ENCODE data around the gene MOV10.
"Not testable (repeated sequence)": the region's sequence is repeated elsewhere in the genome, so short reads cannot be mapped to it uniquely, and the experiment has no call there.

MOV10 gene, protein sequence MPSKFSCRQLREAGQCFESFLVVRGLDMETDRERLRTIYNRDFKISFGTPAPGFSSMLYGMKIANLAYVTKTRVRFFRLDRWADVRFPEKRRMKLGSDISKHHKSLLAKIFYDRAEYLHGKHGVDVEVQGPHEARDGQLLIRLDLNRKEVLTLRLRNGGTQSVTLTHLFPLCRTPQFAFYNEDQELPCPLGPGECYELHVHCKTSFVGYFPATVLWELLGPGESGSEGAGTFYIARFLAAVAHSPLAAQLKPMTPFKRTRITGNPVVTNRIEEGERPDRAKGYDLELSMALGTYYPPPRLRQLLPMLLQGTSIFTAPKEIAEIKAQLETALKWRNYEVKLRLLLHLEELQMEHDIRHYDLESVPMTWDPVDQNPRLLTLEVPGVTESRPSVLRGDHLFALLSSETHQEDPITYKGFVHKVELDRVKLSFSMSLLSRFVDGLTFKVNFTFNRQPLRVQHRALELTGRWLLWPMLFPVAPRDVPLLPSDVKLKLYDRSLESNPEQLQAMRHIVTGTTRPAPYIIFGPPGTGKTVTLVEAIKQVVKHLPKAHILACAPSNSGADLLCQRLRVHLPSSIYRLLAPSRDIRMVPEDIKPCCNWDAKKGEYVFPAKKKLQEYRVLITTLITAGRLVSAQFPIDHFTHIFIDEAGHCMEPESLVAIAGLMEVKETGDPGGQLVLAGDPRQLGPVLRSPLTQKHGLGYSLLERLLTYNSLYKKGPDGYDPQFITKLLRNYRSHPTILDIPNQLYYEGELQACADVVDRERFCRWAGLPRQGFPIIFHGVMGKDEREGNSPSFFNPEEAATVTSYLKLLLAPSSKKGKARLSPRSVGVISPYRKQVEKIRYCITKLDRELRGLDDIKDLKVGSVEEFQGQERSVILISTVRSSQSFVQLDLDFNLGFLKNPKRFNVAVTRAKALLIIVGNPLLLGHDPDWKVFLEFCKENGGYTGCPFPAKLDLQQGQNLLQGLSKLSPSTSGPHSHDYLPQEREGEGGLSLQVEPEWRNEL

DNA sequence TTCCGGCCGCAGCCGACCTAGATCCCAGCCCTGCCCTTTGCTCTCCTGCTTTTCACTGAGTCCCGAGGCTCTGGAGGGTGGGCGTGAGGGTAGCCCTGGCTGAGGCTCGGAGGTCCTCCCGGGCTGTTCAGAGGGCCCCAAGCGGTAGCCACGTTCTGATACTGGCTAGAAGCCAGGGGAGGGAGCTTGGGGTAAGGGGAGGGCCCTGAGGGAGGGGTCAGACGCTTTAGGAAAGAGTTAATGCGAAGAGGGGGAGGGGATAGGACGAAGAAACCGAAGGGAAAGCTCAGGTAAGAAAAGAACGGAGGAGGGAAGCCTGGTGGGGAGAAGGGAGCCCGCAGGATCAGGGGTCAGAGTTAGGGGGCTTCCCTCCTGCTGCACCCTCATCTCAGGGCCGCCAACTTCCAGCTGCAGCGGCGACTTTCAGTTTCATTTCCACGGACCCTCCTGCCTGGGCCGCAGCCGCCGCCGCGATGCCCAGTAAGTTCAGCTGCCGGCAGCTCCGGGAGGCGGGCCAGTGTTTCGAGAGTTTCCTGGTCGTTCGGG lies at the start of gene MOV10:
TSS of gene MOV10 (plus strand) at position 220 of the 546 bp plus-strand sequence. CDS start at position 474, 254 bp downstream.
- DNase-seq: peak; percentile 74

DNA sequence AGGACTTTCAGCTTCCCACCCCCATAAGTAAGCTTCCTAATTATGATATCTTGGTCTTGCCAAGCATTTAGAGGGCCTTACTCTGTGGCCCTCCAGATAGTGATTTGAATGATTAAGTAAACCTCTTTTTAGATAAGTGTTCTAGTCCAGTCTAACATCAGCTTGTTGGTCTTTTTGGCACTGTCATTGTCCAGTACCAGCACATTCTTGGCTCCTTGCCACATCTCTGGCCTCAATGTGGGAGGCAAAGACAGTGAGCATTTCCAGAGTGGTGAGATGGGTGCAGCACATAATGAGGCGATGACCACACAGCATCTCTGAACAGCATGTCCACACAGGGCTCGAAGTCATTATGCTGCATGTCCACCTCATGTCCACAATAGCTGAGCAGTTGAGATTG lies 48.8 kb upstream of the MOV10 start:
- DNase-seq: no peak

DNA sequence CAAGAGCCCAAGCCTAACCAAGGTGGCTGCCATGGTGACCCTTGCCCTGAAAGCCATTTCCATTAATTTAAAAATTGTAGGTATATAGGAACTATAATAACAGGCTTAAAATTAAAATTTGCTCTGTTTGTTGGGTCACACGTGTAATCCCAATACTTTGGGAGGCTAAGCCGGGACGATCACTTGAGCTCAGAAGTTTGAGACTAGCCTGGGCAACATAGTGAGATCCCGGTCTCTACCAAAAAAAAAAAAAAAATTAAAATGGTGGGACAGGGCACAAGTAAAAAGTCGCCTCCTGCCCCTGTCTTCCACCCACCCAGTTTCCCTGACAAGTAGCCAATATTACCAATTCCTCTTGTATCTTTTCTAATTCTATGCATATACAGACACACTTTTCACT lies 48.3 kb upstream of the MOV10 start:
- DNase-seq: no peak

DNA sequence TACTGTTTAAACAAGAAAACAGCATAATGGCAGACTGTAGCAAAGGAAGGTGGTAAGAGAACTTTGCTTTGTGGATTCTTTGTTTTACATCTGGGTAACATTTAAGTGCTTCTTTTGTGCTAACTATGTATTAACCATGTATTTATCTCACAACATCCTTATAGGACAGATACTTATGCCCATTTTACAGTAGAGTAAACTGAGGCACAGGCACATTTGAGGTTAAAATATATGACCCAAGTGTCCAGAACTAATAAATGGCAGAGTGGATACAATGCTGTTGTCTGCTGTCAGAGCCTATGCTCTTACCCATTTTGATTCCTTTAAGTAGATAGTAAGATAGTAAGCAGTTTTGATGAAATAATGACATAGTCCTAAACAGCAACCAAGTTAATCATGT lies 47.6 kb upstream of the MOV10 start:
- no peak for DNase-seq

DNA sequence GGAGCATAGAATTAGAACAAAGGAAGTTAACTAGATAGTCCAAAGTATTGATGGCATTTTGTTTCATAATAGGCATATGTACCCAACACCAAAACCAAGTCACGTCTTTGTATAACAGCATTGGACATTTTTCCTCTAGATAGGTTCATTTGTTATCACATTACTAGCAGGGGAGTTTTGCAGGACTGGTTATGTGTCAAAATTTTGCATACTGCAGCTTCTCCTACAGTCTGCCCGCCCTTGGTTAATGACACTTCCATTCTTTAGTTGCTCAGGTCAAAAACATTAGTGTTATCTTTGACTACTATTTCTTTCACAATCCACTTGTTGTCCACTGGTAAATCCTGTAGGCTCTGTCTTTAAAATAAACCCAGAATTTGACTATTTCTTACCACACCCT lies 45.9 kb upstream of the MOV10 start:
- DNase-seq: no peak

DNA sequence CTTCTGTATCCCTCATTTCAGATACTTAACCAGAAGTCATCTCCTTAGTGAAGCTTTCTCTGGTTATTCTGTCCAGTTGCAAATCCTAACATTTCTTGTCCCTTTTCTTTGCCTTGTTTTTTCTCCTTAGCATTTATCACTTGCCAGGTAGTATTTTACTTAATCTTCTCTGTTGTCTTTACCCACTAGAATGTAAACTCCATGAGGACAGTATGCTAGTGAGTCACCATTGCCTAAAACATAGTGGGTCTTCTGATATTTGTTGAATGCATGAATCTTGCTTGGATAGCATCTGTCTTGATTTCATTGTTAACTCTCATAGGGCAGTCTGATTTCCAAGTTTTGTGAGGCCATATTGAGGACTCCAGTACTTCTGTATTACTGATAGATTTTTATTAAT lies 45.2 kb upstream of the MOV10 start:
- no peak for DNase-seq

DNA sequence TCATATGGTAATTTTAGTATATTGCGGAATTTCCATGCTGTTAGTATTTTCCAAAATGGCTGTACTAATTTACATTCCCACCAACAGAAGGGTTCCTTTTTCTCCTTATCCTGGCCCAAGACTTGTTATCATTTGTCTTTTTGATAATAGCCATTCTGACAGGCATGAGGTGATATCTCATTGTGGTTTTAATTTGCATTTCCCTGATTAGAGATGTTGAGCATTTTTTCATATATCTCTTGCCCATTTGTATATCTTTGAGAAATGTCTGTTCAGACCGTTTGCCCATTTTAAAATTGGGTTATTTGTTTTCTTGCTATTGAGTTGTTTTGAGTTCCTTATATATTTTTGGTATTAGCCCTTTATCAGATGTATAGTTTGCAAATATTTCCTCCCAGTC lies 40.8 kb upstream of the MOV10 start:
- no peak for DNase-seq

DNA sequence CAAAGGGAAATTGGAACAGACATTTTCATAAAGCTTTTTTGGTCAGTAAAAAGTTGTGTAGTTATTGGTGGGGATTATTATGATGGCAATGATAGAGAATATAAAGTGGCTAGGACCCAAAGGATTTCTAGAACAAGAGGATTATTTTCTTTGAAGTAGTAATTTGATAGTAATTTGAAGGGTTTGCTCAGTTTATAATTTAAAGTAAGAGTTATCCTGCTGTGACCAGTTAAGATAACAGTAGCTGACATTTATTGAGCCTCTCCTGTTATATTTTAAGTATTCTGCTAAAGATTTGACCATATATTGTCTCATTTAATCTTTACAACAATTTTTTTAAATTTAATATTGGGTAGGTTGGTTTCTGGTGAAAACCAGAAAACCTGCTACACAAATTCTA lies 40.1 kb upstream of the MOV10 start:
- DNase-seq: no peak

DNA sequence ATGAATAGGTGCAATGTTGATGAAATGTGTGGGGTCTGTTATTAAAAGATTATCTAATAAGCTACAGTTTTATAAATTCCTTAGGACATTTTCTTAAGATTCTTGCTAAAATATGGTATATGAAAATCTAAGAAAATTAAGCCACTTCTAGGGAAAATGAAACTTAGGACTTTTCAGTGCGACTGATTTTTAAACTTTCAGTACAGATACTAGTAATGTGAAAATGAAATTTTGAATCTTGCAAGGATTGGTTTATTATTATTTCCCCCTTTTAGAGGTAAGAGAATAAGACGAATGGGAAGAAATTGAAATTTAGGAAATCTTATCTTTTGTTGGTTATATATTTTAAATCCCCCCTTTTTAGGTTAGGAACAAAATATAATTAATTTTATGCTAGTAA lies 38.4 kb upstream of the MOV10 start:
- DNase-seq: no peak

DNA sequence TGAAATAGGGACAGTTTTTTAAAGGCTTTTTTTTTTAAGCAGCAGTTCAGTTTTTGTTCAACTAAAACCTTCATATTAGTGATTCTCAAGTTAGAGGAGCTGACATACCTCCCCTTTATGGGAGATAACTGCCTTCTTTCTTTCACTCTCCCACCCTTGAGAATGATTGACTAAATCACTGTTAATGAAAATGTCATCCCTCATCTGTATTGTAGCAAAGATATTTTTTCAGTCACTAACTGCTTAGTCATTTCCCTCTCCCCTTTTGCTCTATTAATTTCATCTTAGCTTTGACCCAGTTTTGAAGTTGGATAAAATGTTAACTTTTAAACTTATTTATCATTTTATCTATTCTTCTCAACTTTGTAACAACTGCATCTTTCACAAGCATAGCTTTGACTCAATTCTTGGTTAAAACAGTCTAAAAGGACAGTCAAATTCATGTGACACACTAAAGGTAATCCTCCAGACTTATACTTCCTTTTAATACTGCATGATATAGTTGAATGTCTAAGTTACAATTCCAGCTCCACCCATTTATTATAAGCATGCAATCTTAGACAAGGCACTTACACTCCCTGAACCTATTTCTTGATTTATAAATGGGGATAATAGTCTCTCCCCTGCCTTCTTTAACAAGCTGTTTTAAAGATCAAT lies 37.7 kb upstream of the MOV10 start:
- no peak for DNase-seq

DNA sequence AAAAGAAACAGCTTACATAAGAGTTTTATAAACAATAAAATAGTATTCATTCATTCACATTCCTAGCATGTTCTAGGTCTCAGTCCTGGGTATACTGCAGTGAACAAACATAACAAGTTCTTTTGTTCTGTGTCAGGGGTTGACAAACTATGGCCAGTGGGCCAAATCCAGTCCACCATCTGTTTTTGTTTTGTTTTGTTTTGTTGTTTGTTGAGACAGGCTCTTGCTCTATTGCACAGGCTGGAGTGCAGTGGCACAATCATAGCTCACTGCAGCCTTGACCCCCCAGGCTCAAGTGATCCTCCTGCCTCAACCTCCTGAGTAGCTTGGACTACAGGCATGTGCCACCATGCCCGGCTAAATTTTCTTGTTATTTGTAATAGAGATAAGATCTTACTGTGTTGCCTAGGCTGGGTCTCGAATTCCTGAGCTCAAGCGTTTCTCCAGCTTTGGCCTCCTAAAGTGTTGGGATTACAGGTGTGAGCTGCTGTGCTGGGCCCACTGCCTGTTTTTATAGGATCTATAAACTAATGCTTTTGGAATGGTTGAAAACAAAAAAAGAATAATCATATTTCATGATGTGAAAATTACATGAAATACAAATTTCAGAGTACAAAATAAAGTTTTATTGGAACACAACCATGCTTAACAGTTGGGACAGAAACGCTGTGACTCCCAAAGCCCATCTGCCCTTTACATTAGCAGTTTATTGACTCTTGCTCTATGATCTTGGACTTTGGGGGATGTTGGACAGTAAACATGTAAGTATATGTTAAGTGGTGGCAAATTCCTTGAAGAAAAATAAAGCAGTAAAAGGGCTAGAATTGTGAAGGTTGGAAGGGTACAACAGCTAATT lies 37.0 kb upstream of the MOV10 start:
- DNase-seq: no peak

DNA sequence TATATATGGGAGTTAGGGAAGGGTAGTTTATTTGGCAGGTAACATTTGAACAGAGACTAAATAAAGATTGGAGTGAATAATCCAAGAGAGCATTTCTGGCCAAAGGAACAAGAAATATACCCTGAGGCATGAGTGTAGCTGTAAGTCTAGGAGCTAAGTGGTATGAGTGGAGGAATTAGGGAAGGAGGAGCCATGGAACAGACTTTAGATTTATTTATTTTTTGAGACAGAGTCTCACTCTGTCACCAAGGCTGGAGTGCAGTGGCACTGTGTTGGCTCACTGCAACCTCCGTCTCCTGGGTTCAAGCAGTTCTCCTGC lies 36.4 kb upstream of the MOV10 start:
- DNase-seq: no peak

DNA sequence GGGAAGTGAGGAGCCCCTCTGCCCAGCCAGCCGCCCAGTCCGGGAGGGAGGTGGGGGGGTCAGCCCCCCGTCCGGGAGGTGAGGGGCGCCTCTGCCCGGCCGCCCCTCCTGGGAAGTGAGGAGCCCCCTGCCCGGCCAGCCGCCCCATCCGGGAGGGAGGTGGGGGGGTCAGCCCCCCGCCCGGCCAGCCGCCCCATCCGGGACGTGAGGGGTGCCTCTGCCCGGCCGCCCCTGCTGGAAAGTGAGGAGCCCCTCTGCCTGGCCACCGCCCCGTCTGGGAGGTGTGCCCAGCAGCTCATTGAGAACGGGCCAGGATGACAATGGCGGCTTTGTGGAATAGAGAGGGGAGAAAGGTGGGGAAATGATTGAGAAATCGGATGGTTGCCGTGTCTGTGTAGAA lies 34.0 kb upstream of the MOV10 start:
- DNase-seq: not testable (repeated sequence)

DNA sequence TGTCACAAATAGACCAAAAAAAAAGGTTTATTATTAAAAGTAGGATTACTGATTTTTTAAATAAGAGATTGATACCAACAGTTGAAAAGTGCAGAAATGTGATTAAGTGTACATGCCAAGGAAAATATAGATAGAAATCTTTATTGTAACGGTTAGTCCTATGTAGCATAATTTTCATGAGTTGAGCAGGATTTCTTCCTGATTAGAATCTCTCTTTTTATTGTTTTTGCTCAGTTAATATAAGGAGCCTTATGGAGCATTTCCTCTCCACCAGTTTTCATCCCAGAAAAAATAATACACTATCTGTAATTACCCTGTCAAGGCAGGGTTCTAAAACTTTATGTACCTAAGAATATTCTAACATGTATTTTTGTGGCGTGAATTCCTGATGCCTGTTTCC lies 31.4 kb upstream of the MOV10 start:
- no peak for DNase-seq

DNA sequence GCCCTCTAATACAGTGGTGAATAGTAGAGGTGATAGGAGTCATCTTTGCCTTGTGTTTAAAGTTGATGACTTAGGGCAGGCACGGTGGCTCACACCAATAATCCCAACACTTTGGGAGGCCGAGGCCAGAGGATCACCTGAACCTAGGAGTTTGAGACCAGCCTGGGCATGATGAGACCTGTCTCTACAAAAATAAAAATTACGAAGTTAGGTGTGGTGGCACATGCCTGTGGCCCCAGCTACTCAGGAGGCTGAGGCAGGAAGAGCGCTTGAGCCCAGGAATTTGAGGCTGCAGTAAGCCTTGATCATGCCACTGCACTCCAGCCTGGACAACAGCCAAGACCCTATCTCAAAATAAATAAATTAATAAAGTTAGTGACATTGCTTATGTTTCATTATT lies 28.2 kb upstream of the MOV10 start:
- no peak for DNase-seq

DNA sequence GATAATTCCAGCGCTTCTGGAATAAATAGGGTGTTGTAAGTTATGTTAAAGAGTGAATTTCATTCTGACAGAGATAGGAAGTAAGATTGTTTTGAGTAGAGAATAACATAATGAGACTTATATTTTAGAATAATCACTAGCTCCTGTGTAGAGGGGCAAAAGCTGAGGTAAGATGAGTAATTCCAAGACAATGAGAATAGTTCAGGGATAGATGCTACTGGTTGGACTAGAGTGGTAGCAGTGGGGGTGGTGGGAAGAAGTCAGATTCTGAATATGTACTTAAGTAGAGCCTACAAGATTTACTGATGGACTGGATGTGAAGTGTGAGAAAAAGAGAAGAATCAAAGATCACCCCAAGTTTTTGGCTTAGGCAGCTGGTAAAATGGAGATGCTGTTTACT lies 23.3 kb upstream of the MOV10 start:
- no peak for DNase-seq

DNA sequence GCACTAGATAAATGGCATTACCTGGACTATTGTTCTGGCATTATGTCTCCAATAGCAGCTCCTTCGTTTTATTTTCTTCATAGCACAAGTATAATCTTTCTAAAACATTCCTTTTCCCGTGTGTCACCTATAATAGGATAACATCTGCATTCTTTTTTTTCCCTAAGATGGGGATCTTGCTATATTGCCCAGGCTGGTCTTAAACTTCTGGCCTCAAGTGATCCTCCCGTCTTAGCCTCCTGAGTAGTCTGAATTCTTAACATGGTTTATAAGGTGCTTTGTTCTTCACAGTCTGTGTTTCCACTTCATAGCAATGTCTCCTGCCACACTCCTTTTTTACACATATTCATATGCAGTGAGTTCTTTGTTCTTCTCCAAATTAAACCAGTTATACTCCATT lies 8.6 kb upstream of the MOV10 start:
- DNase-seq: no peak

DNA sequence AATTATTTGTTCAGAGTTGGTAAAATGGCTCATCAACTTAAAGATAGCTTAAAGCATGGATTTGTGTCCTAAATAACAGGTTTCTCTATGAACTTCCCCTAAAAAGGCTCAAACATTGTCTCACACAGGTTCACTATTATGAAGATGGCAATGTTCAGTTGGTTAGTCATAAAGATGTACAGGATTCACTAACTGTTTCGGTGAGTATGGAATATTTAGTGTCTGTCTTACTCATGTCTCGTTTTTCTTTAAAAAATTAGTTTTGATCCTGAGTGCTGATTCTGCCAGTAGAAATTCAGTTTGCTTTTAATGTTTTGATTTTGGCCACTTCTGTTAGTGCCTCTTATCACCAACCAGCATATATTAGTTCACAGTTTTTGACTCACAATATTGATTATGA lies 7.5 kb upstream of the MOV10 start:
- DNase-seq: no peak

DNA sequence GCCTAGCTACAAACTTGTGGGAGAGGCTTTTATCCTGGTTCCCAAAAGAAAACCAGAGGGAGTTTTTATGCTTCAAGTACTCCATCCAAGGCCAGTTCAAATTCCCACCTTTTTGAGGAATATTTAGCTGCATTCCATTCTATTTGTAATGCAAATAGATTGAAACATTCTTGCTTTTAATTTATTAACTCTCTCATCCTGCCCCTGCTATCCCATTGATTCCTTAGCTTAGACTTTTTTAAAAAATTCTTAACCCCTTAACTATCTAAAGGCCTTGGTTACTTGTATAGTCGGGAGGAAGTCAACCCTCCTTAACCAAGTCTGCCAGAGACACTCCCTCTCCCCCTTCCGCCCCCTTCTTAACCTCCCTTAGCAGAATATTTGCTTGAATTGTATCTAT lies 2.5 kb upstream of the MOV10 start:
- DNase-seq: no peak

DNA sequence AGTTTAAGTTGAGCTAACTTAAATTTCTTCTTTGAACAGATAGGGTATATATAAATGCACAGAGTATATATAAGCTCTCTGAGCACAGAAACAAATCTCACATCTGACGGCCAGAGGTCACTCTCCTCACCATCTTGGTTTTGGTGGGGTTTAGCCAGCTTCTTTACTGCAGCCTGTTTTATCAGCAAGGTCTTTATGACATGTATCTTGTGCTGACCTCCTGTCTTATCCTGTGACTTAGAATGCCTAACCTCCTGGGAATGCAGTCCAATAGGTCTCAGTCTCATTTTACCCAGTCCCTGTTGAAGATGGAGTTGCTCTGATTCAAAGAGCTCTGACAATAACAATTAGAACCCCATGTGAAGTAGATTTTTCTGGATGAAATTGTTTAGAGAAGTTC lies 1.6 kb upstream of the MOV10 start:
- no peak for DNase-seq

DNA sequence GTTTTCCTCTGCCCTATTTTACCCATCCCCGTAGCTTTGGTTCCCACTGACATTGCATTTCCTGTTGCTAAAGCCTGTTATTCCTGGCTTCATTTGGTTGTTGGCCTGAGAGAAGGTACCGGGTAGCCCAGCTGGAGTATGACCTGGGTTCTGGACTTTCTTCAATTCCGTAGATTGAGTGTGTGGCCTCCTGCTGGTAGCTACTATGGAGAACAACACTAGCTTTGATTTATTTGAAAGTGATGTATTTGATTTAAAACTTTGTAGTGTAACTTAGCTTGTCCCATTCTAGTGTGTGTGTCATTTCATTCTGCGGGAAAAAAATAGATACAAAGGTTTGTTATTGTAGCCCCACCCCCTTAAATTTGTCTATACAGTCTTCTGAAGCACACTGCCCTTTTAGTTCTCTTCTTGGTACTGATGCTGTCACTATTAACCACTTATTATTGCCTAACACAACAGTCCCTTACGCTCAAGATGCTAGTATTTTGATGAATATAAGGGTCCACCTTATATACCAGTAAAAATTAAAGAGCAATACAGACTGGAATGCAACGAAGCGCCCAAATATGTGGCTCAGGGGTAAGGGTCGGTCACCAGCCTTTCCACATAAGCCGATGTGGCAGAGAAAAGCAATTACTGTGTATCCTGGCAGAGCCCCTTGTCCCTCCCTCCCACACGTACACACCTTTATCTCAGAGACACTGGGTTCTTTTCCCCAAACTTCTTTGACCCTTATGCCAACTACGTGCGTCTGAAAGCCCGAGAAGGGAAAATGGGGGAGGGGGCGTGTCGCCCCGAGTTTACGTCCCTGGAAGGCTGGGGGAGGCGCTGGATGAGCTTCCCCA lies 643 bp upstream of the MOV10 start:
- DNase-seq: no peak

Measured in stimulated activated CD4-positive, alpha-beta T cell treated with anti-CD3 and anti-CD28 coated beads, Interleukin-15, amount 100 ng/mL, for 24 hours (primary cell).